Naive thymus-derived CD4-positive, alpha-beta T cell (primary cell): ENCODE data around the gene TLR9. TPM values are rescaled to one million over a fixed set of nuclear protein-coding genes. Genes with fewer than 3 reads are reported as not detected.

ENCODE experiments used
- ATAC-seq: fragments of 150-1000 bp; cut with Tn5 transposase; 2 replicates; pipeline ENCODE4 v1.10.0; 2021; ENCODE audit warnings: mild to moderate bottlenecking, moderate library complexity
- CTCF ChIA-PET: fragments of 350-600 bp; sonication (Branson Sonifier 250); formaldehyde crosslinking; loops from one replicate; lab custom pipeline; 2021; ENCODE audit warnings: antibody characterized with exemption; lab: Charles Lee
- POLR2A ChIA-PET: fragments of 350-600 bp; sonication (Branson Sonifier 250); formaldehyde crosslinking; loops from one replicate; lab custom pipeline; 2021; ENCODE audit warnings: antibody characterized with exemption, inconsistent platforms; lab: Charles Lee
- DNase-seq, 9 donors: peaks; one replicate each; pipeline versions ENCODE4 v3.0.0 to v3.0.0-alpha.2; 2020 to 2022; ENCODE audit warnings: mixed read lengths in 1 of 9
- H3K27ac ChIP-seq: one replicate; pipeline ENCODE4 v1.7.0; 2013; ENCODE audit warnings: mild to moderate bottlenecking, low read depth, low read length, moderate library complexity
- H3K27me3 ChIP-seq, 2 donors: one replicate each; pipeline ENCODE4 v1.7.0; 2013; ENCODE audit warnings: low read length in 2 of 2, mild to moderate bottlenecking in 2 of 2, moderate library complexity in 2 of 2; ENCODE audit not compliant: control insufficient read depth in 2 of 2, insufficient read depth in 2 of 2
- H3K36me3 ChIP-seq, 3 experiments: 1 replicate in 2 of 3; 2 replicates in 1 of 3; pipeline ENCODE4 v1.7.0; 2013; ENCODE audit warnings: low read length in 3 of 3, mild to moderate bottlenecking in 3 of 3, moderate library complexity in 1 of 3; ENCODE audit not compliant: insufficient read depth in 3 of 3, control insufficient read depth in 2 of 3
- H3K4me1 ChIP-seq, 2 donors: one replicate each; pipeline ENCODE4 v1.7.0; 2013; ENCODE audit warnings: low read length in 2 of 2, mild to moderate bottlenecking in 2 of 2, moderate library complexity in 1 of 2; ENCODE audit not compliant: control insufficient read depth in 2 of 2, insufficient read depth in 2 of 2
- H3K4me3 ChIP-seq: 2 replicates; pipeline ENCODE4 v1.7.0; 2013; ENCODE audit warnings: mild to moderate bottlenecking, low read length
- H3K9me3 ChIP-seq, 3 experiments: 1 replicate in 2 of 3; 2 replicates in 1 of 3; pipeline ENCODE4 v1.7.0; 2013; ENCODE audit warnings: low read length in 3 of 3; ENCODE audit not compliant: control insufficient read depth in 2 of 3
- H3K27ac Mint-ChIP-seq, 9 donors: one replicate each; pipeline ENCODE4 v1.8.0; 2020 to 2022; ENCODE audit warnings: mixed read lengths in 9 of 9, mild to moderate bottlenecking in 8 of 9, moderate library complexity in 5 of 9, inconsistent platforms in 2 of 9
- H3K27me3 Mint-ChIP-seq, 5 donors: one replicate each; pipeline ENCODE4 v1.8.0; 2021 to 2022; ENCODE audit warnings: mixed read lengths in 5 of 5, mild to moderate bottlenecking in 1 of 5
- H3K36me3 Mint-ChIP-seq, 5 donors: one replicate each; pipeline ENCODE4 v1.8.0; 2020 to 2022; ENCODE audit warnings: mixed read lengths in 5 of 5, mild to moderate bottlenecking in 3 of 5, inconsistent platforms in 1 of 5
- H3K4me1 Mint-ChIP-seq, 7 donors: one replicate each; pipeline ENCODE4 v1.8.0; 2020 to 2022; ENCODE audit warnings: mixed read lengths in 7 of 7, mild to moderate bottlenecking in 3 of 7, inconsistent platforms in 1 of 7
- H3K4me3 Mint-ChIP-seq, 10 donors: one replicate each; pipeline ENCODE4 v1.8.0; 2020 to 2022; ENCODE audit warnings: mild to moderate bottlenecking in 10 of 10, mixed read lengths in 10 of 10, moderate library complexity in 6 of 10, inconsistent platforms in 2 of 10
- H3K9me3 Mint-ChIP-seq, 11 donors: one replicate each; pipeline ENCODE4 v1.8.0; 2020 to 2022; ENCODE audit warnings: mixed read lengths in 11 of 11, mild to moderate bottlenecking in 4 of 11, inconsistent platforms in 1 of 11, moderate library complexity in 1 of 11
- intact Hi-C, 2 donors: fragments of 100-400 bp; cut with micrococcal nuclease; formaldehyde crosslinking; loops; one replicate each; pipeline ENCODE4 v1.15.1; 2023
- polyA plus RNA-seq, 2 donors: library from polyadenylated mRNA; unstranded; fragments of 300-500 nt; fragmentation: Illumina TruSeq; gene quantifications; one replicate each; pipeline ENCODE4 v1.2.3, GENCODE V29; 2021
- total RNA-seq, 6 experiments: library from RNA in 5 of 6; stranded (reverse) in 5 of 6; gene quantifications; 1 replicate in 5 of 6; 2 replicates in 1 of 6; pipeline ENCODE4 v1.2.3 and lab custom pipeline; 2021 to 2026

The TLR9 gene
- total and polyA plus RNA-seq, 7 experiments from 2014 or later: 0.16 to 2.5 (median 1.2) TPM; not detected in 1

DNA sequence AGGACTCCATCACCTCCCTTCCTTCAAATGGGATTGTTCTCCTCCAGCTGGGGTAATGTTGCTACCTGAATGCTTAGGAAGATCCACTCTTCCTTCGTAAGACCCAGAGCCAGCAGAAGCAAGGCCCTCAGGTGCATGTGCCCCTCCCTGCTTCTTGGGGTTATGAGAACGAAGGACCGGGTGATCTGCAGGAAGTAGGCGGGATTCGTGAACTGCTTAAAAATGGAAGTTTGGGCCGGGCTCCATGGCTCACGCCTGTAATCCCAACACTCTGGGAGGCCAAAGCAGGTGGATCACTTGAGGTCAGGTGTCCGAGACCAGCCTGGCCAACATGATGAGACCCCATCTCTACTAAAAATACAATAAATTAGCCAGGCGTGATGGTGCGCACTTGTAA lies 8.0 kb downstream of the TLR9 start:
- ChIA-PET CTCF (interaction anchor here (0.6 to 7.5 kb wide), 10 partner anchors 10 to 716 kb away, joined by 3 to 71 read pairs (median 4); partner anchors contain the start of gene GLYCTK), POLR2A (interaction anchor here (0.6 to 46.3 kb wide), 7 partner anchors 9 to 122 kb away, joined by 3 to 1418 read pairs (median 3); partner anchors contain the start of genes ALAS1, GLYCTK and WDR82)
- Histone ChIP-seq H3K27ac (peak overlapping the region; percentile 57), H3K27me3 (no peaks in the 10 kb centered on the region), H3K4me3 (peak overlapping the region; percentile 21), H3K9me3 (no peaks in the 10 kb centered on the region), H3K36me3 (peaks cover 6 to 35% (median 19%) of the 10 kb centered on the region in 3 experiments), H3K4me1 (peaks cover 59 to 63% of the 10 kb centered on the region in 2 donors)
- Mint-ChIP-seq H3K9me3 (no peaks in the 10 kb centered on the region), H3K27me3 (no peaks in the 10 kb centered on the region), H3K36me3 (peaks cover 14 to 28% (median 28%) of the 10 kb centered on the region in 5 donors), H3K4me1 (peaks cover 45 to 69% (median 63%) of the 10 kb centered on the region in 7 donors), H3K27ac (peak overlapping the region; percentile 74 to 91 (median 84)), H3K4me3 (peak overlapping the region; percentile 46 to 77 (median 64))
- DNase-seq (no peak), ATAC-seq (peak; percentile 1)
- intact Hi-C loops: loop anchor here in 1 of 2 donors (1.0 kb wide), 1 partner anchor 19 kb away; the partner anchor contains the start of gene ALAS1

DNA sequence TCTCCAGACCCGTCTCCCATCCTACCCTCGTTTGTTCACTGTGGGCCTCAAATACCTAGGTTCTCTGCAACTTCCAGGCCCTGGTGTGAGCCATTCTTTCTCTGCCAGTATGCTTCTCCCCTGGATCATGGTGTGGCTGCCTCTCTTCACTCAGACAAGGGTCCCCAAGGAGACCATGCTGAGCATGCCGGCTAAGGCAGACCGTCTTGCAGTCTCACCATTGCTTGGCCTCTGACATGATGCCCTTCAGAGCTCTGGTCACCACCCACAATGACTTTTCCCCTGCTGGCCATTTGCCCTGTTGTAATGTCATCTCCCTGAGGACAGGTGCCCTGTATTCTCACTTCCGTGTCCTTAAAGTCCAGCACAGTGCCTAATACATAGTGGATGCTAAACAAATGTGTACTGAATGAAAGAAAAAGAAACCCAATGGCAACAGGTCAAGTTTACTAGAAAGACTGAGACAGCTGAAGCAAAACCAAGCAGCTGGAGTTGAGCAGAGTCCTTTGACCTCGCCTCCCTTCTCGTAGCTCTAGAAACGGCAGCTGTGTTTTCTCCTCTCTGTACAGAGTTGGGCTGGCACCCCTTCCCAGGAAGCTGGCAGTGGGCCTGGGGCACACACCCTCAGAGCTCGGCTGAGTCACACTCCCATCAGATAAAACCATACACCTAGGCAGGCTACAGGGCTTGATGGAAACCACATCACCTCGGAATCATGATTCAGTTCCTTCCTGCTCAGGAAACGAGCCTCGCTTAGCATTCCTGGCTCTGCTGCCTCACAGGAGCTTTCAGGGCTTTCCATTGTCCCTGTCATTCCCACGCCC lies 8.6 kb downstream of the TLR9 start:
- POLR2A ChIA-PET: interaction anchor here (0.6 to 46.3 kb wide), 8 partner anchors 10 to 382 kb away, joined by 3 to 1418 read pairs (median 3); partner anchors contain the start of genes ALAS1, GLYCTK and WDR82
- peaks cover 54 to 57% of the 10 kb centered on the region in 2 donors for H3K4me1 ChIP-seq
- CTCF ChIA-PET: interaction anchor here (0.6 to 7.5 kb wide), 8 partner anchors 10 to 195 kb away, joined by 3 to 71 read pairs (median 4); partner anchors contain the start of gene GLYCTK
- intact Hi-C loops: loop anchor here in 1 of 2 donors (1.0 kb wide), 1 partner anchor 18 kb away; the partner anchor contains the start of gene ALAS1
- Mint-ChIP-seq H3K27ac (peak overlapping the region; percentile 74 to 91 (median 84)), H3K4me1 (peaks cover 38 to 63% (median 57%) of the 10 kb centered on the region in 7 donors), H3K27me3 (no peaks in the 10 kb centered on the region), H3K36me3 (peaks cover 14 to 34% (median 28%) of the 10 kb centered on the region in 5 donors), H3K4me3 (peak overlapping the region; percentile 46 to 77 (median 64)), H3K9me3 (no peaks in the 10 kb centered on the region)
- no peaks in the 10 kb centered on the region for H3K27me3 ChIP-seq
- peak overlapping the region; percentile 21 for H3K4me3 ChIP-seq
- H3K9me3 ChIP-seq: no peaks in the 10 kb centered on the region
- peaks cover 6 to 41% (median 23%) of the 10 kb centered on the region in 3 experiments for H3K36me3 ChIP-seq
- H3K27ac ChIP-seq: peak overlapping the region; percentile 57
- ATAC-seq: peak; percentile 66
- peak in 1 of 9 donors; percentile 59 for DNase-seq

DNA sequence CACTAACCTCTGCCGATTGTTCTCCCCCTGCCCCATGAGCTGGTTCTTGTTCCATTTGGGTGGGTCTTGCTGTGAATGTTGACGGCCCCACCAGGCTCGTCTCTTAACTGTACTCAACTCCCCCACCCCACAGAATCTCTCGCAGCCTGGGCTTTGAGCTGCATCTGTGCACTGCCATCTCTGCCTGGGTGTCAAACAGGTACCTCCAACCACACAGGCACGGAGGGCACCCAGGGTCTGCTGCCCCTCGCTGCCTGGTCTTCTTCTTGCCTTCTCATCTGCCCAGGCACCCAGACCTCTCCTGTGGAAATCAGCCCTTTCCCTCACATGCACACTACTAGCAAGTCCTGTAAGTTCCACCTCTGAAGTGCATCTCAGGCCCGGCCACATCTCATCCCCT lies 10.1 kb downstream of the TLR9 start:
- no peaks in the 10 kb centered on the region for H3K27me3 ChIP-seq
- peak overlapping the region in 7 of 9 donors; percentile 23 to 91 (median 75) for H3K27ac Mint-ChIP-seq
- CTCF ChIA-PET: no interaction called here
- POLR2A ChIA-PET: no interaction called here
- peaks cover 40 to 42% of the 10 kb centered on the region in 2 donors for H3K4me1 ChIP-seq
- H3K27me3 Mint-ChIP-seq: no peaks in the 10 kb centered on the region
- peaks cover 14 to 48% (median 28%) of the 10 kb centered on the region in 5 donors for H3K36me3 Mint-ChIP-seq
- intact Hi-C loops: no loop called here
- peak overlapping the region in 2 of 10 donors; percentile 30 to 45 for H3K4me3 Mint-ChIP-seq
- peaks cover 33 to 50% (median 46%) of the 10 kb centered on the region in 7 donors for H3K4me1 Mint-ChIP-seq
- H3K4me3 ChIP-seq: no peak overlapping the region
- peaks cover 11 to 56% (median 32%) of the 10 kb centered on the region in 3 experiments for H3K36me3 ChIP-seq
- no peak for ATAC-seq
- no peaks in the 10 kb centered on the region for H3K9me3 Mint-ChIP-seq
- DNase-seq: no peak
- no peak overlapping the region for H3K27ac ChIP-seq
- H3K9me3 ChIP-seq: no peaks in the 10 kb centered on the region

DNA sequence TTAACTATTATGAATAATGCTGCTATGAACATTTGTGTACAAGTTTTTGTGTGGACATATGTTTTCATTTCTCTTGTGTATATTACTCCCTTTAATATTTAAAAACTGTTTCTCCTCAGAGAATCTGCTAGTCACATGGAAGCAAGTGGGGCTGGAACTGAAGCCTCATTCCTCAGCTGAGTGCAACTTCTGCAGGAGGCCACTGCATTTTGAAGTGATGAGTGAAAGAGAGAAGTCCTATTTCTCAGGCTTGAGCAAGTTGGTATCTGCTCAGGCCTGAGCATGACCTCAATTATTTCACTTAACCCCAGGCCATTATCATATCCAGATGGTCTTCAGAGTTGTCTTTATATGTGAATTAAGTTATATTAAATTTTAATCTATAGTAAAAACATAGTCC lies 11.5 kb downstream of the TLR9 start:
- H3K4me3 ChIP-seq: no peak overlapping the region
- Mint-ChIP-seq H3K9me3 (no peaks in the 10 kb centered on the region), H3K27ac (peak overlapping the region in 1 of 9 donors; percentile 63), H3K36me3 (peaks cover 17 to 59% (median 28%) of the 10 kb centered on the region in 5 donors), H3K27me3 (no peaks in the 10 kb centered on the region), H3K4me3 (no peak overlapping the region), H3K4me1 (peaks cover 26 to 44% (median 33%) of the 10 kb centered on the region in 7 donors)
- intact Hi-C loops: no loop called here
- POLR2A ChIA-PET: interaction anchor here (0.6 to 1.1 kb wide), 2 partner anchors 18 to 64 kb away, joined by 3 read pairs; no protein-coding TSS in a partner anchor
- peaks cover 15 to 70% (median 32%) of the 10 kb centered on the region in 3 experiments for H3K36me3 ChIP-seq
- ATAC-seq (no peak), DNase-seq (no peak)
- no peak overlapping the region for H3K27ac ChIP-seq
- peaks cover 29 to 32% of the 10 kb centered on the region in 2 donors for H3K4me1 ChIP-seq
- no peaks in the 10 kb centered on the region for H3K9me3 ChIP-seq
- CTCF ChIA-PET: interaction anchor here (1.2 kb wide), 1 partner anchor 10 kb away, joined by 4 read pairs; no protein-coding TSS in a partner anchor
- no peaks in the 10 kb centered on the region for H3K27me3 ChIP-seq

DNA sequence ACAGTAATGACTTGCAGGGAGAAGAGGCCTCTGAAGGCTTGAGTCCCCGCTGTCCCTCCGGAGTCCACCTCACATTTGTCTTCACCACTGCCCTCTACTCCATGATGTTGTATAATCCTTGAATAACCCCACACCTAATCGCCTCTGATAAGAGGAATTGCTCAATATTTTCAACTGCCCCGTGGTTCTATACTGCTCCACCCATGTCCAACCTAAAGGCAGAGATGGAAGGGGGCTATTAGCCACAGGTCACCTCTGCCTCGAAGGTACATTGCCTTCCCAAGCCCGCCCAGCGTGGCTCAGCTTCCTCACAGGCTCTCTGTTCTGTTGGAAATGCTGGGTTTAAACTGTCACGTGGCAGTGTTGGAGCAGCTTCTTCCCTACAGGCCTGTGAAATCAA lies 12.4 kb downstream of the TLR9 start:
- Mint-ChIP-seq H3K36me3 (peaks cover 17 to 65% (median 34%) of the 10 kb centered on the region in 5 donors), H3K4me1 (peaks cover 17 to 36% (median 24%) of the 10 kb centered on the region in 7 donors), H3K27ac (no peak overlapping the region), H3K9me3 (no peaks in the 10 kb centered on the region), H3K27me3 (no peaks in the 10 kb centered on the region), H3K4me3 (no peak overlapping the region)
- no peak for ATAC-seq
- H3K9me3 ChIP-seq: no peaks in the 10 kb centered on the region
- POLR2A ChIA-PET: interaction anchor here (0.6 kb wide), 1 partner anchor 386 kb away, joined by 4 read pairs; no protein-coding TSS in a partner anchor
- H3K4me1 ChIP-seq: peaks cover 20 to 23% of the 10 kb centered on the region in 2 donors
- no peak overlapping the region for H3K4me3 ChIP-seq
- no peak overlapping the region for H3K27ac ChIP-seq
- intact Hi-C loops: no loop called here
- H3K36me3 ChIP-seq: peaks cover 23 to 79% (median 39%) of the 10 kb centered on the region in 3 experiments
- CTCF ChIA-PET: interaction anchor here (1.7 kb wide), 1 partner anchor 8 kb away, joined by 5 read pairs; no protein-coding TSS in a partner anchor
- H3K27me3 ChIP-seq: no peaks in the 10 kb centered on the region
- DNase-seq: no peak

DNA sequence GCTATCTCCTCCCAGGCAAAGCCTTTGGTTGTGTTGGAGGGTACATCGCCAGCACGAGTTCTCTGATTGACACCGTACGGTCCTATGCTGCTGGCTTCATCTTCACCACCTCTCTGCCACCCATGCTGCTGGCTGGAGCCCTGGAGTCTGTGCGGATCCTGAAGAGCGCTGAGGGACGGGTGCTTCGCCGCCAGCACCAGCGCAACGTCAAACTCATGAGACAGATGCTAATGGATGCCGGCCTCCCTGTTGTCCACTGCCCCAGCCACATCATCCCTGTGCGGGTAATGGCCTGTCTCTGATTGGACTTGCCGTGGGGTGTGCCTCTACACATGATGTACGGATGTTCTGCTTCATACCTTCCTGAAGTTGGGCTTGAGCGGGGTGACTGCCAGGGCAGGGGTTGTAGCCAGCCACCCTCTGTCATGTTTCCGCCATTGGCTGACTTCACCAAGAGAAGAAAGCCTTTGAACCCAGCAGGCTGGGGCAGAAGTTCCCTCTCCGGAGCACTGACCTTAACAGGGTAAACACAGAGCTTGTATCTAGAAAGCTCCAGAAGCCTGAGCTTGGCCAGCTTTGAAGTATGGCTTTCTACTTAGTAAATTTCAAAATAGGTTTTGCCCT lies 14.1 kb downstream of the TLR9 start:
- H3K36me3 Mint-ChIP-seq: peaks cover 24 to 78% (median 43%) of the 10 kb centered on the region in 5 donors
- H3K36me3 ChIP-seq: peaks cover 27 to 92% (median 45%) of the 10 kb centered on the region in 3 experiments
- ChIA-PET POLR2A (interaction anchor here (0.7 kb wide), 1 partner anchor 242 kb away, joined by 3 read pairs; no protein-coding TSS in a partner anchor), CTCF (interaction anchor here (1.7 kb wide), 1 partner anchor 9 kb away, joined by 5 read pairs; no protein-coding TSS in a partner anchor)
- no peaks in the 10 kb centered on the region for H3K27me3 Mint-ChIP-seq
- peaks cover 1 to 25% (median 7%) of the 10 kb centered on the region in 7 donors for H3K4me1 Mint-ChIP-seq
- H3K27ac Mint-ChIP-seq: no peak overlapping the region
- H3K4me3 ChIP-seq: no peak overlapping the region
- no peak overlapping the region for H3K4me3 Mint-ChIP-seq
- DNase-seq (no peak), ATAC-seq (no peak)
- peaks cover 4 to 6% of the 10 kb centered on the region in 2 donors for H3K4me1 ChIP-seq
- intact Hi-C loops: no loop called here
- no peaks in the 10 kb centered on the region for H3K9me3 Mint-ChIP-seq
- no peaks in the 10 kb centered on the region for H3K27me3 ChIP-seq
- no peak overlapping the region for H3K27ac ChIP-seq
- H3K9me3 ChIP-seq: no peaks in the 10 kb centered on the region
